GM23338 (cell line): ENCODE data around the gene SOHLH2. TPM values are rescaled to one million over a fixed set of nuclear protein-coding genes. Genes with fewer than 3 reads are reported as not detected.
A peak's percentile ranks its signal among the peaks of the same experiment; 100 is the strongest.

ENCODE experiments used
- ATAC-seq: fragments of 200-7000 bp; cut with Tn5 transposase; 3 replicates; pipeline ENCODE4 v1.9.1; 2020
- DNase-seq: peaks from one replicate; pipeline ENCODE4 v3.0.0-alpha.2; 2015; ENCODE audit warnings: low spot score
- H2AFZ ChIP-seq: fragments of 200-600 bp; sonication (generic); 2 replicates; pipeline ENCODE4 v1.8.0; 2016; ENCODE audit warnings: antibody characterized with exemption, mild to moderate bottlenecking, moderate library complexity
- H3F3A ChIP-seq: fragments of 200-600 bp; sonication (generic); replicated peaks from 2 replicates; pipeline ENCODE4 v1.8.0; 2017; ENCODE audit warnings: antibody characterized with exemption, mixed run types, low read depth
- H3K27ac ChIP-seq: fragments of 200-600 bp; sonication (generic); 2 replicates; pipeline ENCODE4 v1.6.1; 2016; ENCODE audit warnings: low read depth
- H3K27me3 ChIP-seq: fragments of 200-600 bp; sonication (generic); 2 replicates; pipeline ENCODE4 v1.8.0; 2016; ENCODE audit warnings: mild to moderate bottlenecking, mixed run types, moderate library complexity; ENCODE audit not compliant: insufficient read depth
- H3K36me3 ChIP-seq: fragments of 200-600 bp; sonication (generic); 2 replicates; pipeline ENCODE4 v1.8.0; 2016; ENCODE audit warnings: mild to moderate bottlenecking; ENCODE audit not compliant: insufficient read depth
- H3K4me1 ChIP-seq: fragments of 200-600 bp; sonication (generic); 2 replicates; pipeline ENCODE4 v1.8.0; 2016; ENCODE audit warnings: mild to moderate bottlenecking, moderate library complexity; ENCODE audit not compliant: insufficient read depth
- H3K4me2 ChIP-seq: fragments of 200-600 bp; sonication (generic); 2 replicates; pipeline ENCODE4 v1.7.1; 2017; ENCODE audit warnings: mixed run types
- H3K4me3 ChIP-seq: fragments of 200-600 bp; sonication (generic); 2 replicates; pipeline ENCODE4 v1.6.1; 2016; ENCODE audit warnings: mixed run types
- H3K79me2 ChIP-seq: fragments of 200-600 bp; sonication (generic); replicated peaks from 2 replicates; pipeline ENCODE4 v1.8.0; 2017; ENCODE audit warnings: mild to moderate bottlenecking; ENCODE audit not compliant: insufficient read depth
- H3K9me2 ChIP-seq: fragments of 200-600 bp; sonication (generic); 2 replicates; pipeline ENCODE4 v1.8.0; 2017; ENCODE audit not compliant: insufficient read depth
- H4K20me1 ChIP-seq: fragments of 200-600 bp; sonication (generic); replicated peaks from 2 replicates; pipeline ENCODE4 v1.8.0; 2017; ENCODE audit warnings: mild to moderate bottlenecking; ENCODE audit not compliant: insufficient read depth
- H3K27ac Mint-ChIP-seq: 2 replicates; pipeline ENCODE4 v1.8.0; 2020; ENCODE audit warnings: inconsistent platforms, mild to moderate bottlenecking, moderate library complexity, mixed read lengths
- H3K27me3 Mint-ChIP-seq: 3 replicates; pipeline ENCODE4 v1.8.0; 2022; ENCODE audit warnings: low read depth, mild to moderate bottlenecking, moderate library complexity, mixed read lengths, inconsistent platforms; ENCODE audit not compliant: insufficient read depth, poor library complexity
- H3K36me3 Mint-ChIP-seq: 3 replicates; pipeline ENCODE4 v1.8.0; 2021; ENCODE audit warnings: low read depth, mild to moderate bottlenecking, inconsistent platforms, moderate library complexity, mixed read lengths
- H3K4me1 Mint-ChIP-seq: 3 replicates; pipeline ENCODE4 v1.8.0; 2020; ENCODE audit warnings: mild to moderate bottlenecking, inconsistent platforms, mixed read lengths
- H3K4me3 Mint-ChIP-seq: 3 replicates; pipeline ENCODE4 v1.8.0; 2021; ENCODE audit warnings: moderate library complexity, mild to moderate bottlenecking, inconsistent platforms, mixed read lengths
- H3K9me3 Mint-ChIP-seq: 3 replicates; pipeline ENCODE4 v1.8.0; 2020; ENCODE audit warnings: moderate library complexity, mild to moderate bottlenecking, inconsistent platforms, mixed read lengths
- EZH2 ChIP-seq: fragments of 200-600 bp; sonication (generic); IDR thresholded peaks from one replicate; pipeline ENCODE4 v1.8.0; 2017; ENCODE audit warnings: antibody characterized with exemption, mild to moderate bottlenecking, low read depth; ENCODE audit not compliant: unreplicated experiment
- EZH2phosphoT487 ChIP-seq: fragments of 200-600 bp; sonication (generic); IDR thresholded peaks from one replicate; pipeline ENCODE4 v1.8.1; 2018; ENCODE audit warnings: antibody characterized with exemption; ENCODE audit not compliant: unreplicated experiment
- JUNB ChIP-seq: IDR thresholded peaks from one replicate; pipeline ENCODE4 v1.6.1; 2016; ENCODE audit warnings: antibody characterized with exemption; ENCODE audit not compliant: unreplicated experiment
- NANOG ChIP-seq: IDR thresholded peaks from 2 replicates; pipeline ENCODE4 v1.6.1; 2016; ENCODE audit warnings: antibody characterized with exemption, borderline replicate concordance
- POLR2AphosphoS5 ChIP-seq: IDR thresholded peaks from 2 replicates; pipeline ENCODE4 v1.6.1; 2016; ENCODE audit warnings: antibody characterized with exemption, low read depth
- STAT1 ChIP-seq: IDR thresholded peaks from one replicate; pipeline ENCODE4 v1.6.1; 2016; ENCODE audit warnings: antibody characterized with exemption; ENCODE audit not compliant: unreplicated experiment
- ZNF114 ChIP-seq: fragments of 250-450 bp; sonication (Bioruptor Pico); IDR thresholded peaks from 2 replicates; pipeline ENCODE4 v1.5.0; 2020; ENCODE audit warnings: mild to moderate bottlenecking, moderate library complexity
- ZNF331 ChIP-seq: fragments of 250-450 bp; sonication (Bioruptor Pico); IDR thresholded peaks from 2 replicates; pipeline ENCODE4 v1.5.0; 2020; ENCODE audit warnings: low read depth, mild to moderate bottlenecking, moderate library complexity
- polyA plus RNA-seq: library from polyadenylated mRNA; unstranded; fragments of >200 nt; fragmentation: Nextera tagmentation; extraction: Ambion mirVana; gene quantifications from 2 replicates; pipeline ENCODE4 v1.2.1, GENCODE V29; 2016
- total RNA-seq: library from RNA; depleted of rRNA; stranded (reverse); fragments of >200 nt; shearing (Covaris generic); gene quantifications from 2 replicates; pipeline ENCODE4 v1.2.3, GENCODE V29; 2014
- TF ChIP-seq, protein P1 (sequence below): IDR thresholded peaks from 2 replicates; pipeline ENCODE4 v1.6.1; 2016; ENCODE audit warnings: antibody characterized with exemption
- TF ChIP-seq, protein P2 (sequence below), 2 experiments: fragments of 200-600 bp in 1 of 2; sonication (generic) in 1 of 2; conservative IDR thresholded peaks; 2 replicates each; pipeline versions ENCODE4 v1.5.1 to v1.6.1; 2016 to 2017; ENCODE audit warnings: antibody characterized with exemption in 2 of 2, low read depth in 2 of 2, mild to moderate bottlenecking in 2 of 2, moderate library complexity in 1 of 2
- TF ChIP-seq, protein P3 (sequence below): IDR thresholded peaks from one replicate; pipeline ENCODE4 v1.6.1; 2018; ENCODE audit warnings: antibody characterized with exemption; ENCODE audit not compliant: unreplicated experiment
- TF ChIP-seq, protein P4 (sequence below): fragments of 250-450 bp; sonication (Bioruptor Pico); IDR thresholded peaks from 2 replicates; pipeline ENCODE4 v1.5.0; 2020; ENCODE audit warnings: mild to moderate bottlenecking, moderate library complexity

SOHLH2 gene
- total and polyA plus RNA-seq, 2 experiments from 2014 or later, result 1.8 to 2.8 TPM

DNA sequence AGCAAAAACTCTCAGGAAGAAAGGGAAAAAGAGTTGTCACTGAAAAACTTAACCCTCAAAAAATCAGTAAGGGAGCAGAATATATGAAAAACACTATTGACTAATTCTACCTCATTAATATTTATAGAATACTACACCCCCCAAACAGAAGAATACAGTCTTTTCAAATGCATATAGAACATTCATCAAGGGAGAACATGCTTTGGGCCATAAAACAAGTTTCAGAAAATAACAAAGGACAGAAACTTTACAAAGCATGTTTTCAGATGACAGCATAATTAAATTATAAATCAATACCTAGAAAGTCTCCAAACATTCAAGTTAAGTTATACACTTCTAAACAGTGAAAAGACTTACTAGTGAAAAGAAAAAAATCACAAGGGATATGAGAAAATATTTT is 30.5 kb downstream of the SOHLH2 start (continued):
- TF ChIP-seq, protein P1, sequence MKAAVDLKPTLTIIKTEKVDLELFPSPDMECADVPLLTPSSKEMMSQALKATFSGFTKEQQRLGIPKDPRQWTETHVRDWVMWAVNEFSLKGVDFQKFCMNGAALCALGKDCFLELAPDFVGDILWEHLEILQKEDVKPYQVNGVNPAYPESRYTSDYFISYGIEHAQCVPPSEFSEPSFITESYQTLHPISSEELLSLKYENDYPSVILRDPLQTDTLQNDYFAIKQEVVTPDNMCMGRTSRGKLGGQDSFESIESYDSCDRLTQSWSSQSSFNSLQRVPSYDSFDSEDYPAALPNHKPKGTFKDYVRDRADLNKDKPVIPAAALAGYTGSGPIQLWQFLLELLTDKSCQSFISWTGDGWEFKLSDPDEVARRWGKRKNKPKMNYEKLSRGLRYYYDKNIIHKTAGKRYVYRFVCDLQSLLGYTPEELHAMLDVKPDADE, result no peak

DNA sequence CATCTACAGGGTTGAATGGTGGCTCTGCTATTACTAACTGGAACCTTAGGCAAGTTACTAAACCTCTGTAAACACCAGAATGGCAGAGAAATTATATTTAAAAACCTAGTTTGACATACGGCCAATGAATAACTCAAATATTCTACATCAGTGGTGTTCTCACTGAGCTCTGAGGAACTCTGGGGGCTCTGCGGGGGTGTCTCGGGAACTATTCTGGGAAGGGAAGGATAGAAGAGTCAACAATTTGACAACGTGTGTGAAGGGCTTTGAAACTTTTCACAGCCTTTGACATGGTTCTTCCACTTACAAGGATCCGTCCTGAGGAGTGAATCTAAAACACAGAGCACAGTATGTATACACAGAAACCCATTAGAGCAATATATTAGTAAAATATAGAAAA is 38.7 kb downstream of the SOHLH2 start:
- Histone ChIP-seq H3K27ac (no peak overlapping the region), H3K4me3 (no peak overlapping the region), H2AFZ (peak overlapping the region; percentile 73), H3K79me2 (no peaks in the 10 kb centered on the region), H4K20me1 (no peaks in the 10 kb centered on the region), H3K4me1 (peaks cover 18% of the 10 kb centered on the region; the same call in 1 of the 2 replicates), H3K36me3 (no peaks in the 10 kb centered on the region), H3K9me2 (no peaks in the 10 kb centered on the region), H3K27me3 (no peaks in the 10 kb centered on the region), H3F3A (no peaks in the 10 kb centered on the region), H3K4me2 (no peak overlapping the region)
- no peak overlapping the region for H3K27ac Mint-ChIP-seq
- peaks cover 2% of the 10 kb centered on the region for H3K27me3 Mint-ChIP-seq
- DNase-seq, result no peak
- H3K36me3 Mint-ChIP-seq, result no peaks in the 10 kb centered on the region
- H3K4me3 Mint-ChIP-seq, result no peak overlapping the region
- ATAC-seq, result no peak
- H3K9me3 Mint-ChIP-seq, result no peaks in the 10 kb centered on the region
- H3K4me1 Mint-ChIP-seq, result peaks cover 23% of the 10 kb centered on the region
- TF ChIP-seq EZH2phosphoT487, result no peak
- TF ChIP-seq, protein P1, result no peak
- no peak for TF ChIP-seq ZNF114 (CRISPR knock-in tag)
- TF ChIP-seq POLR2AphosphoS5, result no peak
- TF ChIP-seq NANOG, result no peak
- no peak for TF ChIP-seq JUNB
- TF ChIP-seq, protein P2, sequence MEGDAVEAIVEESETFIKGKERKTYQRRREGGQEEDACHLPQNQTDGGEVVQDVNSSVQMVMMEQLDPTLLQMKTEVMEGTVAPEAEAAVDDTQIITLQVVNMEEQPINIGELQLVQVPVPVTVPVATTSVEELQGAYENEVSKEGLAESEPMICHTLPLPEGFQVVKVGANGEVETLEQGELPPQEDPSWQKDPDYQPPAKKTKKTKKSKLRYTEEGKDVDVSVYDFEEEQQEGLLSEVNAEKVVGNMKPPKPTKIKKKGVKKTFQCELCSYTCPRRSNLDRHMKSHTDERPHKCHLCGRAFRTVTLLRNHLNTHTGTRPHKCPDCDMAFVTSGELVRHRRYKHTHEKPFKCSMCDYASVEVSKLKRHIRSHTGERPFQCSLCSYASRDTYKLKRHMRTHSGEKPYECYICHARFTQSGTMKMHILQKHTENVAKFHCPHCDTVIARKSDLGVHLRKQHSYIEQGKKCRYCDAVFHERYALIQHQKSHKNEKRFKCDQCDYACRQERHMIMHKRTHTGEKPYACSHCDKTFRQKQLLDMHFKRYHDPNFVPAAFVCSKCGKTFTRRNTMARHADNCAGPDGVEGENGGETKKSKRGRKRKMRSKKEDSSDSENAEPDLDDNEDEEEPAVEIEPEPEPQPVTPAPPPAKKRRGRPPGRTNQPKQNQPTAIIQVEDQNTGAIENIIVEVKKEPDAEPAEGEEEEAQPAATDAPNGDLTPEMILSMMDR (conservative IDR thresholded peaks at IDR 0.05; ENCODE audit: low read depth in 2 of 2), result no peak
- TF ChIP-seq, protein P3, sequence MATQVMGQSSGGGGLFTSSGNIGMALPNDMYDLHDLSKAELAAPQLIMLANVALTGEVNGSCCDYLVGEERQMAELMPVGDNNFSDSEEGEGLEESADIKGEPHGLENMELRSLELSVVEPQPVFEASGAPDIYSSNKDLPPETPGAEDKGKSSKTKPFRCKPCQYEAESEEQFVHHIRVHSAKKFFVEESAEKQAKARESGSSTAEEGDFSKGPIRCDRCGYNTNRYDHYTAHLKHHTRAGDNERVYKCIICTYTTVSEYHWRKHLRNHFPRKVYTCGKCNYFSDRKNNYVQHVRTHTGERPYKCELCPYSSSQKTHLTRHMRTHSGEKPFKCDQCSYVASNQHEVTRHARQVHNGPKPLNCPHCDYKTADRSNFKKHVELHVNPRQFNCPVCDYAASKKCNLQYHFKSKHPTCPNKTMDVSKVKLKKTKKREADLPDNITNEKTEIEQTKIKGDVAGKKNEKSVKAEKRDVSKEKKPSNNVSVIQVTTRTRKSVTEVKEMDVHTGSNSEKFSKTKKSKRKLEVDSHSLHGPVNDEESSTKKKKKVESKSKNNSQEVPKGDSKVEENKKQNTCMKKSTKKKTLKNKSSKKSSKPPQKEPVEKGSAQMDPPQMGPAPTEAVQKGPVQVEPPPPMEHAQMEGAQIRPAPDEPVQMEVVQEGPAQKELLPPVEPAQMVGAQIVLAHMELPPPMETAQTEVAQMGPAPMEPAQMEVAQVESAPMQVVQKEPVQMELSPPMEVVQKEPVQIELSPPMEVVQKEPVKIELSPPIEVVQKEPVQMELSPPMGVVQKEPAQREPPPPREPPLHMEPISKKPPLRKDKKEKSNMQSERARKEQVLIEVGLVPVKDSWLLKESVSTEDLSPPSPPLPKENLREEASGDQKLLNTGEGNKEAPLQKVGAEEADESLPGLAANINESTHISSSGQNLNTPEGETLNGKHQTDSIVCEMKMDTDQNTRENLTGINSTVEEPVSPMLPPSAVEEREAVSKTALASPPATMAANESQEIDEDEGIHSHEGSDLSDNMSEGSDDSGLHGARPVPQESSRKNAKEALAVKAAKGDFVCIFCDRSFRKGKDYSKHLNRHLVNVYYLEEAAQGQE, result no peak
- no peak for TF ChIP-seq ZNF331
- TF ChIP-seq EZH2, result no peak
- TF ChIP-seq, protein P4, sequence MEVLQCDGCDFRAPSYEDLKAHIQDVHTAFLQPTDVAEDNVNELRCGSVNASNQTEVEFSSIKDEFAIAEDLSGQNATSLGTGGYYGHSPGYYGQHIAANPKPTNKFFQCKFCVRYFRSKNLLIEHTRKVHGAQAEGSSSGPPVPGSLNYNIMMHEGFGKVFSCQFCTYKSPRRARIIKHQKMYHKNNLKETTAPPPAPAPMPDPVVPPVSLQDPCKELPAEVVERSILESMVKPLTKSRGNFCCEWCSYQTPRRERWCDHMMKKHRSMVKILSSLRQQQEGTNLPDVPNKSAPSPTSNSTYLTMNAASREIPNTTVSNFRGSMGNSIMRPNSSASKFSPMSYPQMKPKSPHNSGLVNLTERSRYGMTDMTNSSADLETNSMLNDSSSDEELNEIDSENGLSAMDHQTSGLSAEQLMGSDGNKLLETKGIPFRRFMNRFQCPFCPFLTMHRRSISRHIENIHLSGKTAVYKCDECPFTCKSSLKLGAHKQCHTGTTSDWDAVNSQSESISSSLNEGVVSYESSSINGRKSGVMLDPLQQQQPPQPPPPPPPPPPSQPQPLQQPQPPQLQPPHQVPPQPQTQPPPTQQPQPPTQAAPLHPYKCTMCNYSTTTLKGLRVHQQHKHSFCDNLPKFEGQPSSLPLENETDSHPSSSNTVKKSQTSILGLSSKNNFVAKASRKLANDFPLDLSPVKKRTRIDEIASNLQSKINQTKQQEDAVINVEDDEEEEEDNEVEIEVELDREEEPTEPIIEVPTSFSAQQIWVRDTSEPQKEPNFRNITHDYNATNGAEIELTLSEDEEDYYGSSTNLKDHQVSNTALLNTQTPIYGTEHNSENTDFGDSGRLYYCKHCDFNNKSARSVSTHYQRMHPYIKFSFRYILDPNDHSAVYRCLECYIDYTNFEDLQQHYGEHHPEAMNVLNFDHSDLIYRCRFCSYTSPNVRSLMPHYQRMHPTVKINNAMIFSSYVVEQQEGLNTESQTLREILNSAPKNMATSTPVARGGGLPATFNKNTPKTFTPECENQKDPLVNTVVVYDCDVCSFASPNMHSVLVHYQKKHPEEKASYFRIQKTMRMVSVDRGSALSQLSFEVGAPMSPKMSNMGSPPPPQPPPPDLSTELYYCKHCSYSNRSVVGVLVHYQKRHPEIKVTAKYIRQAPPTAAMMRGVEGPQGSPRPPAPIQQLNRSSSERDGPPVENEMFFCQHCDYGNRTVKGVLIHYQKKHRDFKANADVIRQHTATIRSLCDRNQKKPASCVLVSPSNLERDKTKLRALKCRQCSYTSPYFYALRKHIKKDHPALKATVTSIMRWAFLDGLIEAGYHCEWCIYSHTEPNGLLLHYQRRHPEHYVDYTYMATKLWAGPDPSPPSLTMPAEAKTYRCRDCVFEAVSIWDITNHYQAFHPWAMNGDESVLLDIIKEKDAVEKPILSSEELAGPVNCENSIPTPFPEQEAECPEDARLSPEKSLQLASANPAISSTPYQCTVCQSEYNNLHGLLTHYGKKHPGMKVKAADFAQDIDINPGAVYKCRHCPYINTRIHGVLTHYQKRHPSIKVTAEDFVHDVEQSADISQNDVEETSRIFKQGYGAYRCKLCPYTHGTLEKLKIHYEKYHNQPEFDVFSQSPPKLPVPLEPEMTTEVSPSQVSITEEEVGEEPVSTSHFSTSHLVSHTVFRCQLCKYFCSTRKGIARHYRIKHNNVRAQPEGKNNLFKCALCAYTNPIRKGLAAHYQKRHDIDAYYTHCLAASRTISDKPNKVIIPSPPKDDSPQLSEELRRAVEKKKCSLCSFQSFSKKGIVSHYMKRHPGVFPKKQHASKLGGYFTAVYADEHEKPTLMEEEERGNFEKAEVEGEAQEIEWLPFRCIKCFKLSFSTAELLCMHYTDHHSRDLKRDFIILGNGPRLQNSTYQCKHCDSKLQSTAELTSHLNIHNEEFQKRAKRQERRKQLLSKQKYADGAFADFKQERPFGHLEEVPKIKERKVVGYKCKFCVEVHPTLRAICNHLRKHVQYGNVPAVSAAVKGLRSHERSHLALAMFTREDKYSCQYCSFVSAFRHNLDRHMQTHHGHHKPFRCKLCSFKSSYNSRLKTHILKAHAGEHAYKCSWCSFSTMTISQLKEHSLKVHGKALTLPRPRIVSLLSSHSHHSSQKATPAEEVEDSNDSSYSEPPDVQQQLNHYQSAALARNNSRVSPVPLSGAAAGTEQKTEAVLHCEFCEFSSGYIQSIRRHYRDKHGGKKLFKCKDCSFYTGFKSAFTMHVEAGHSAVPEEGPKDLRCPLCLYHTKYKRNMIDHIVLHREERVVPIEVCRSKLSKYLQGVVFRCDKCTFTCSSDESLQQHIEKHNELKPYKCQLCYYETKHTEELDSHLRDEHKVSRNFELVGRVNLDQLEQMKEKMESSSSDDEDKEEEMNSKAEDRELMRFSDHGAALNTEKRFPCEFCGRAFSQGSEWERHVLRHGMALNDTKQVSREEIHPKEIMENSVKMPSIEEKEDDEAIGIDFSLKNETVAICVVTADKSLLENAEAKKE, result no peak
- TF ChIP-seq STAT1, result no peak
